Aorta (tissue), 5 donors: ENCODE data around the gene PRPS1L1. TPM values are rescaled to one million over a fixed set of nuclear protein-coding genes. Genes with fewer than 3 reads are reported as not detected.
A peak's percentile ranks its signal among the peaks of the same experiment; 100 is the strongest.

ENCODE experiments used
- ATAC-seq: fragments of 200-7000 bp; cut with Tn5 transposase; one replicate; pipeline ENCODE4 v1.9.1; 2022; ENCODE audit warnings: moderate library complexity; ENCODE audit not compliant: low FRiP score
- DNase-seq, 2 donors: peaks; one replicate each; pipeline ENCODE4 v3.0.0-alpha.2; 2020
- H3K27ac ChIP-seq, 2 donors: one replicate each; pipeline ENCODE4 v1.5.1; 2013; ENCODE audit warnings: low read length in 2 of 2, mild to moderate bottlenecking in 2 of 2, moderate library complexity in 2 of 2, control low read depth in 1 of 2, inconsistent platforms in 1 of 2, low read depth in 1 of 2
- H3K27me3 ChIP-seq, 2 donors: one replicate each; pipeline ENCODE4 v1.6.1; 2013; ENCODE audit warnings: control low read depth in 1 of 2, low read length in 1 of 2, mild to moderate bottlenecking in 1 of 2, moderate library complexity in 1 of 2; ENCODE audit not compliant: insufficient read depth in 2 of 2, control insufficient read depth in 1 of 2
- H3K36me3 ChIP-seq, 2 donors: one replicate each; pipeline ENCODE4 v1.6.1; 2013; ENCODE audit warnings: control low read depth in 1 of 2, low read length in 1 of 2, mild to moderate bottlenecking in 1 of 2; ENCODE audit not compliant: insufficient read depth in 2 of 2, control insufficient read depth in 1 of 2
- H3K4me1 ChIP-seq, 2 donors: one replicate each; pipeline ENCODE4 v1.6.1; 2013; ENCODE audit warnings: low read length in 2 of 2, control low read depth in 1 of 2, mild to moderate bottlenecking in 1 of 2, moderate library complexity in 1 of 2; ENCODE audit not compliant: insufficient read depth in 2 of 2, control insufficient read depth in 1 of 2
- H3K4me3 ChIP-seq, 2 donors: one replicate each; pipeline ENCODE4 v1.5.1; 2013; ENCODE audit warnings: low read length in 2 of 2, control low read depth in 1 of 2, mild to moderate bottlenecking in 1 of 2
- H3K9me3 ChIP-seq: one replicate; pipeline ENCODE4 v1.6.1; 2013; ENCODE audit warnings: mild to moderate bottlenecking, low read length; ENCODE audit not compliant: control insufficient read depth
- WGBS, 2 donors: extraction: QIAGEN DNeasy Blood & Tissue Kit; methylation state at CpG; one replicate each; pipeline ENCODE4 v1.1.7; 2013; 5-methylcytosine and 5-hydroxymethylcytosine counted together
- intact Hi-C, 2 donors: fragments of 100-400 bp; cut with DNase I; formaldehyde crosslinking; loops; one replicate each; pipeline versions ENCODE4 v1.14.2 to v1.15.0; 2022
- polyA plus RNA-seq, 2 donors: library from polyadenylated mRNA; stranded (reverse); fragments of 200-250 nt; gene quantifications; one replicate each; pipeline ENCODE4 v1.2.3, GENCODE V29; 2013
- total RNA-seq, 2 donors: library from RNA; stranded (reverse); fragmentation: NEBNext Ultra II Directional; extraction: Animal tissue kit (Norgen Biotek cat#: 25700); gene quantifications; one replicate each; pipeline ENCODE4 v1.2.1, GENCODE V29; 2021
- donor health status: healthy with polysubstance abuse.
- donor health status: Bipolar disorder and iron deficiency.
- donor health status: DM: no; HTN: no; CAD: no.
- donor health status: DM: no; HTN: no; CAD: no.
- donor health status: DM: yes; HTN: yes; CAD: no.

The PRPS1L1 gene
- total and polyA plus RNA-seq, 4 donors, result not detected

DNA sequence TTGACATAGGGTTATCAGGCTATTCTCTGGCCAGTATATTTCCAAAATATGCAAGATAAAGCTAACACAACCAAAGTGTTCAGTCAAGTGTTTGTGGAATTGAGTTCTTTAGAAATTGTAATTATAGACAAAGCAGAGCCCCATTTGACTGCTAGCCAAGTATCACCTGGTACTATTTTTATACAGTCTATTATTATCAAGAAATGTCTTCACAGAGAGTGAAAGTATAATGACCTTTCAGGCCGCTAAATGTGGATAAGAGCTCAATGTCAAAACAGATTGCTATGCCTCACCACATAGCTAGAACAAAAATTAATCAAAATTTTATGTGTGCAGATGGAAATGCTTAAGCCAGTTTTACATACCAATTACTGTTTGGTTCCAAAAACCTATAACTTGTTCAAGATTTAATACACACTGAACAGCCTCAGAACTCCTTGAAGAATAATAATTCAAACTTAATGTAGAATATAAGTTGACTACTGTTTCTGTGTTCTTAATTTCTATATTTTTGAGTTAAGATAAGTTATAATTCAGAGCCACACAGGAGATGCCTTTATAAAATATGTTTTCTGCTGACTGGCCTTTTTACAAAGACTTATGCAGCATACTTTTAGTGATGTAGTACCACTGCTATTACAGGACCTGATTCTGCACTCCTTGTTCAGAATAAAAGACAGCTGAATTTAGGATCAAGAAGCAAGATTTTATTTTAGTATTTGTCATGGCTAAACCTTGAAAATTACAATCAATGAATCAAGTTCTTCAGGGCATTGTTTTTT lies 31.0 kb downstream of the PRPS1L1 start:
- Histone ChIP-seq H3K9me3 (peaks cover 3% of the 10 kb centered on the region), H3K27me3 (no peaks in the 10 kb centered on the region), H3K27ac (no peak overlapping the region), H3K4me3 (no peak overlapping the region), H3K36me3 (no peaks in the 10 kb centered on the region), H3K4me1 (no peaks in the 10 kb centered on the region)
- ATAC-seq (no peak), DNase-seq (no peak)
- intact Hi-C loops, result no loop called here
- WGBS, 2 donors, result 0 to 2% methylated on average over 1 of the region's 1 CpG

DNA sequence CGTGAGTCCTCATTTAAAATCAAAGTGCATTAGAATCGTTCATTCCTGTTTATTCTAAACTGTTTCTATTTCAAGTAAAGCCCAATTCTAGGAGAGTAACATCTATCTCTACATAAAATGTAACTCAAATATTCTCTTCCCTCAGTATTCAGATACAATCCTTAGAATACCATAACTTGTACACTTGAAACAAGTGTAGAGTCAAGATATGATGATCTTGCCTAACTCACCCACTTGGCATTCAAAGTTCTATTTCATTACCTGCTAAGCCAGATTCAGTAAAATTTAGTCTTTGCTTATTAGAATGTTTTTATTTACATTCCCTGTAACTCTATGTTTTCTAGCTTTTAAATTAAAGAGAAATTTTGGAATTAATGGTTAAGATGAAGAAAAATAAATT lies 31.6 kb downstream of the PRPS1L1 start:
- intact Hi-C loops, result no loop called here
- Histone ChIP-seq H3K4me1 (no peaks in the 10 kb centered on the region), H3K36me3 (no peaks in the 10 kb centered on the region), H3K27ac (no peak overlapping the region), H3K4me3 (no peak overlapping the region), H3K9me3 (peaks cover 3% of the 10 kb centered on the region), H3K27me3 (no peaks in the 10 kb centered on the region)
- no peak for ATAC-seq
- DNase-seq, result no peak
- 72 to 81% methylated on average over 2 of the region's 2 CpGs for WGBS, 2 donors

DNA sequence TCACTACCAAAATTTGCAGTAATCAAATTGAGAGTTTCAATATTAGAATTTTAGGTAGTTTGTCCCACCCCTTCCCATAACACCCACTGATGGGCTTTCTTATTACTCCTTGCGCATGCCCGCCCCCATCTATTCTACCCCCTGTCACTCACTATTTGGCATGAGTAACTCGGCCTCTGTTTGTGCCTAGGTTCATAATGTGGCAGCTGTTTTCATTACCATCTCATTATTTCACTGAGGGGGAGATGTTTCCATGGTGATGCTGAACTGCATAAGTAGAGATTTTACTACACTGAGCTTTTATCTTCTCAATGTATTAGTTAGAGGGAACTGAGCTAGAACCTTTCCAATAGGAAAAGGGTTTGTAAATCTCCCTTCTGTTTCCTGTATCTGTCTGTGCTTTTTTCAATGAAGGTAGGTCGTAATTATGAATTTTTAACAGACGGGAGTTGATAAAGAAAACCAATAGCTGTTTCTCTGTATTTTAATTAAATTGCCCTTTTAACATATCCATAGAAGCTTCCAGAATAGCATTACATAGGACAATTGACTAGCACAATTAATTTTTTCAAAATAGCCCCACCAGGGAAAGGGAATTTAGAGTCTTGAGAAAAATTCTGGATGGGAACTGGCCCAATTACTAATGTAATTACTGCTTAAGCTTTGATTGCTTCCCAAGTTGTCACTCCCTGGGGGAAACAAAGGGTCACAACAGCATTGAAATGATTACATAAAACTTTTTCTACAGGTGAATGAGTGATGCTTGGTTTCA lies 33.4 kb downstream of the PRPS1L1 start:
- Histone ChIP-seq H3K9me3 (peaks cover 1% of the 10 kb centered on the region), H3K27ac (no peak overlapping the region), H3K27me3 (no peaks in the 10 kb centered on the region), H3K4me3 (no peak overlapping the region), H3K4me1 (no peaks in the 10 kb centered on the region), H3K36me3 (no peaks in the 10 kb centered on the region)
- WGBS, 2 donors, result 68 to 73% methylated on average over 5 of the region's 5 CpGs
- intact Hi-C loops, result no loop called here
- ATAC-seq (no peak), DNase-seq (no peak)

DNA sequence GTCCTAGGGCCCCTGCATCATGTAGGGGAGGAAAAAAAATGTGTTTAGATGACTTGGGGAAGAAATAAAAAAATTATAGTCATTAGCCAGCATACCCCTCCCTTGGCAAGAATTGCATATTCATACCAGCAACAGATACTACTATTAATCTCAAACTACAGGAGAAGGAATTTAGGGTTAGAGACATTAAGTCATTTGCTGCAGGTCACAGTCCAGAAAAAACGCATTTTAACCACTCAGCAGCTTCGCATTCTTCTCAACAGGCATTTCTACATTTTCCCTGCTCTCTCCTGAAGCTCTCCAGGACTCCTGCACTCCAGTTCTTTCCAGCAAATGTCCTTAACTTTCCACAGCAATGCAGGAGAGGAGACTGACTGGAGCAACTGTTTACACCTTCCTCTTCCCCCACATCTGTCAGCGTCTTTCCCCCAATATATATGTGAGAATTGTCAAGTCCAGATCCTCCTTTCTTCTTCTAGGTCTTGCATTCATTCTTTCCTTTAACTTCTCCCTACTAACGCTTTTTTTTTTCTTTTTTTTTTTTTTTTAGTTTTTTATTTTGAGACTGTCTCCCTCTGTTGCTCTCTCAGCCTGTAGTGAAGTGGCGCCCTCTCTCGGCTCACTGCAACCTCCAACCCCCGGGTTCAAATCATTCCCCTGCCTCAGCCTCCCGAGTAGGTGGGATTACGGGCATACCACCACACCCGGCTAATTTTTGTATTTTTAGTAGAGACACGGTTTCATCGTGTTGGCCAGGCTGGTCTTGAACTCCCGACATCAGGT lies 35.6 kb downstream of the PRPS1L1 start:
- intact Hi-C loops, result no loop called here
- Histone ChIP-seq H3K4me3 (no peak overlapping the region), H3K9me3 (no peaks in the 10 kb centered on the region), H3K27ac (no peak overlapping the region), H3K27me3 (no peaks in the 10 kb centered on the region), H3K4me1 (no peaks in the 10 kb centered on the region), H3K36me3 (no peaks in the 10 kb centered on the region)
- no peak for ATAC-seq
- peak in 1 of 2 donors; percentile 49 for DNase-seq
- WGBS, 2 donors, result 44 to 46% methylated on average over 13 of the region's 13 CpGs

DNA sequence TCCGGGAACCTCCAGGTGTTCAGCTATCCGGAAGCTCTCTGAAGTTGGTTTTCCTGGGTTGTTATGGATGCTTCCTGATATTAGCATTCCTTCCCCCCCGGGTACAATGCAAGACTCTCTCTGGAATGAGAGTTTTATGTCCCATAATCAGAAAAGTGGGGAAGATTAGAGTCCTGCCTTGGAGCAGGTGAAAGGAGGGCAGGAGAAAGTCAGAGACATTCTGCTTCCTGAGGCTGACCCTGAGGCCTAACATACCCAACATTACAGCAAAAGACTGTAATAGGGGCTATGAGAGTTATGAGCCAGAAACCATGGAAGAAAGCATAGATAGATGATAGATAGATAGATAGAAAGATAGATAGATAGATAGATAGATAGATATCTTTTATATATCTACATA lies 36.9 kb downstream of the PRPS1L1 start:
- no peaks in the 10 kb centered on the region for H3K9me3 ChIP-seq
- no peaks in the 10 kb centered on the region for H3K36me3 ChIP-seq
- no peak overlapping the region for H3K27ac ChIP-seq
- 96 to 97% methylated on average over 3 of the region's 3 CpGs for WGBS, 2 donors
- ATAC-seq (no peak), DNase-seq (no peak)
- intact Hi-C loops, result no loop called here
- no peaks in the 10 kb centered on the region for H3K4me1 ChIP-seq
- no peaks in the 10 kb centered on the region for H3K27me3 ChIP-seq
- no peak overlapping the region for H3K4me3 ChIP-seq

DNA sequence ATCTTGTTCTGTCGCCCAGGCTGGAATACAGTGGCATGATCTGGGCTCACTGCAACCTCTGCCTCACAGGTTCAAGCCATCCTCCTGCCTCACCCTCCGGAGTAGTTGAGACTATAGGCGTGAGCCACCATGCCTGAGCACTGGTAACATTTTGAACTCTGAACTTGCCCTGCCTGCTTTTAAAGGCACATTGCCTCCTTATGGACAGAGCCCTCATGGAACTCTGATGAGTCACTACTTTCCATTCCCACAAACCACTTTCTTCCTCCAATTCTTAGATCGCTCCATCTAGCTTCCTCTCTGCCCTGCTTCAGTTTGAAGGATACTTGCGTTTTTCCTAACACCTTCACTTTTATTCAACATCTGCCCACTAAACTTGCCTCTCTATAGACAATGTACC lies 38.1 kb downstream of the PRPS1L1 start:
- whole genome bisulfite sequencing, 2 donors, result 95% methylated on average over 5 of the region's 5 CpGs

DNA sequence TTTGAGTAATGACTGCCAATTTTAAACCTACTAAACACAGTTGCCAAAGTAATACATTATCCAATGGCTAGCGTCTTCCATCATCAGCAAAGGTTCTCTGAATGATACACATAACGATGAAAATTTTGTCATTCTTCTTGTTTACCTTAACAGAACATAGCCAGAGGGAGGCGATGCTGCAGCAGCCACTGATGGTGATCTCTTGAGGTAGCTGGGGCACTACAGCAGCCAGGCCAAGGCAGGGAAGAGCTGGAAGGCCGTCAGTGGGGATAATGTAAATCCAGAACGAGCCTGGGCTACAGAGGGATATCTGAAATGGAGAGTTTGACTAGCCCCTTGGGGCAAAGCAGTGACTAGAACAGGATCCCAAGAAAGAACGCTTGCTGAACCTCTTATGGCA lies 38.8 kb downstream of the PRPS1L1 start:
- H3K27ac ChIP-seq, result no peak overlapping the region
- no peaks in the 10 kb centered on the region for H3K9me3 ChIP-seq
- no peaks in the 10 kb centered on the region for H3K4me1 ChIP-seq
- intact Hi-C loops, result no loop called here
- ATAC-seq (no peak), DNase-seq (no peak)
- 93 to 96% methylated on average over 6 of the region's 6 CpGs for WGBS, 2 donors
- no peaks in the 10 kb centered on the region for H3K36me3 ChIP-seq
- no peak overlapping the region for H3K4me3 ChIP-seq
- H3K27me3 ChIP-seq, result no peaks in the 10 kb centered on the region

More for the DNA sequence above, 38.1 kb downstream of the PRPS1L1 start:
- intact Hi-C loops, result no loop called here
- ATAC-seq (no peak), DNase-seq (no peak)
- no peaks in the 10 kb centered on the region for H3K9me3 ChIP-seq
- no peaks in the 10 kb centered on the region for H3K36me3 ChIP-seq
- no peaks in the 10 kb centered on the region for H3K4me1 ChIP-seq
- H3K27ac ChIP-seq, result no peak overlapping the region
- no peak overlapping the region for H3K4me3 ChIP-seq
- no peaks in the 10 kb centered on the region for H3K27me3 ChIP-seq

DNA sequence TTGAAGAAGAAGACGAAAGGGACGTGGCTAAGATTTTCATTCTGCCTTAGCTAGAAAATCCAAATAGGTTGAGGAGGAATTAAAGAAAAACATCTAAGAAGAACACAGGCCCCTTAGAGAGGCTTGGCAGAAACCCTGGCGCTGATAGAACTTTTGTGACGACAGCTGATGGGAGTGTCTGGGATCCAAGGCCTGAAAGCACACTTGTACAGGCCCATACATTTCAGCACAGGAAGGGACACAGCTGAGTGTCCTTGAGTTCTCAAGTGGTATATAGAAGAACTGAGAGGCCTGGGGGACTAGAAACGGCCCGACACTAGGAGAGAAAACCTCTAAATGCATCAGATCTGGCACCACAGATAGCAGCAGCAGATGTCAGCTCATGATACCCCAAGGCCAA lies 39.5 kb downstream of the PRPS1L1 start:
- H3K9me3 ChIP-seq, result no peaks in the 10 kb centered on the region
- WGBS, 2 donors, result 90 to 93% methylated on average over 6 of the region's 6 CpGs
- no peaks in the 10 kb centered on the region for H3K27me3 ChIP-seq
- H3K4me3 ChIP-seq, result no peak overlapping the region
- no peaks in the 10 kb centered on the region for H3K4me1 ChIP-seq
- intact Hi-C loops, result no loop called here
- ATAC-seq (no peak), DNase-seq (no peak)
- no peaks in the 10 kb centered on the region for H3K36me3 ChIP-seq
- H3K27ac ChIP-seq, result no peak overlapping the region
